Endometrium (tissue), 2 donors: ENCODE results near the gene RAB36.

Experiments used
- FAIRE-seq: peaks from 2 replicates; lab custom pipeline; 2012; peaks lifted over from hg19 to GRCh38; lab: Jason Lieb, UNC
- donor health status: control.
- donor health status: control.

Gene RAB36

GRCh38 chr22:23137905-23138561 is 7.2 kb upstream of the RAB36 start:
- no peak for FAIRE-seq

GRCh38 chr22:23138584-23139435 is 6.5 kb upstream of the RAB36 start:
- no peak for FAIRE-seq

- no peak for FAIRE-seq
Observed at GRCh38 chr22:23140385-23140784, 4.9 kb upstream of the RAB36 start.

GRCh38 chr22:23142546-23143105 is 2.7 kb upstream of the RAB36 start:
- no peak for FAIRE-seq

GRCh38 chr22:23143119-23143518 is 2.2 kb upstream of the RAB36 start:
- no peak for FAIRE-seq

- FAIRE-seq: no peak
Observed at GRCh38 chr22:23144432-23144831, 845 bp upstream of the RAB36 start.

GRCh38 chr22:23145878-23146470 is 697 bp downstream of the RAB36 start:
- FAIRE-seq: no peak

GRCh38 chr22:23146478-23147205 is 1.4 kb downstream of the RAB36 start:
- FAIRE-seq: no peak

GRCh38 chr22:23147617-23148387 is 2.5 kb downstream of the RAB36 start:
- no peak for FAIRE-seq

- no peak for FAIRE-seq
Observed at GRCh38 chr22:23149743-23150238, 4.5 kb downstream of the RAB36 start.

GRCh38 chr22:23150762-23151161 is 5.5 kb downstream of the RAB36 start:
- no peak for FAIRE-seq

- FAIRE-seq: no peak
Observed at GRCh38 chr22:23151827-23152226, 6.5 kb downstream of the RAB36 start.

GRCh38 chr22:23152238-23153114 is 7.2 kb downstream of the RAB36 start:
- FAIRE-seq: no peak

- FAIRE-seq: no peak
Observed at GRCh38 chr22:23153994-23154393, 8.7 kb downstream of the RAB36 start.

- no peak for FAIRE-seq
Observed at GRCh38 chr22:23154461-23154860, 9.2 kb downstream of the RAB36 start.

GRCh38 chr22:23155143-23155542 is 9.9 kb downstream of the RAB36 start:
- FAIRE-seq: no peak

GRCh38 chr22:23155831-23156230 is 10.6 kb downstream of the RAB36 start:
- no peak for FAIRE-seq

- no peak for FAIRE-seq
Observed at GRCh38 chr22:23156286-23156685, 11.0 kb downstream of the RAB36 start.

- FAIRE-seq: no peak
Observed at GRCh38 chr22:23157560-23158515, 12.6 kb downstream of the RAB36 start.
